OCI-LY3 (cell line): Measurements from ENCODE around the gene DDX39A.

Experiments used
- H2AFZ ChIP-seq: fragments of 200-600, 300-600 bp; shearing (Covaris generic); 2 replicates; pipeline ENCODE4 v1.6.0; 2014; ENCODE audit warnings: antibody characterized with exemption, low read depth, low read length
- H3K27ac ChIP-seq: fragments of 200-600, 300-600 bp; sonication (generic); 2 replicates; pipeline ENCODE4 v1.5.1; 2014; ENCODE audit warnings: mild to moderate bottlenecking, low read length, moderate library complexity, mixed read lengths
- H3K27me3 ChIP-seq: fragments of 200-600, 300-600 bp; sonication (generic); 2 replicates; pipeline ENCODE4 v1.6.1; 2014; ENCODE audit warnings: low read depth, low read length, mixed read lengths
- H3K36me3 ChIP-seq: fragments of 200-600, 300-600 bp; sonication (generic); replicated peaks from 2 replicates; pipeline ENCODE3; 2014; ENCODE audit warnings: low read depth, low read length, mixed read lengths
- H3K4me1 ChIP-seq: fragments of 300-600, 200-600 bp; sonication (generic); 2 replicates; pipeline ENCODE4 v1.6.1; 2014; ENCODE audit warnings: low read length, mixed read lengths
- H3K4me2 ChIP-seq: fragments of 200-600, 300-600 bp; sonication (generic); 2 replicates; pipeline ENCODE4 v1.6.1; 2014; ENCODE audit warnings: low read length, mixed read lengths
- H3K4me3 ChIP-seq: fragments of 300-600, 200-600 bp; sonication (generic); 2 replicates; pipeline ENCODE4 v1.5.1; 2014; ENCODE audit warnings: antibody characterized with exemption, mild to moderate bottlenecking, low read length, moderate library complexity
- H3K79me2 ChIP-seq: fragments of 300-600, 200-600 bp; shearing (Covaris generic); 2 replicates; pipeline ENCODE4 v1.6.1; 2014; ENCODE audit warnings: mild to moderate bottlenecking, low read length, mixed read lengths
- H3K9ac ChIP-seq: fragments of 300-600, 200-600 bp; shearing (Covaris generic); 2 replicates; pipeline ENCODE4 v1.6.0; 2014; ENCODE audit warnings: mild to moderate bottlenecking, low read length, moderate library complexity
- H3K9me3 ChIP-seq: fragments of 200-600, 300-600 bp; shearing (Covaris generic); 2 replicates; pipeline ENCODE4 v1.6.1; 2014; ENCODE audit warnings: low read length, mixed read lengths; ENCODE audit not compliant: insufficient read depth
- H4K20me1 ChIP-seq: fragments of 200-600, 300-600 bp; sonication (generic); 2 replicates; pipeline ENCODE4 v1.6.1; 2016; ENCODE audit warnings: low read length, mixed read lengths; ENCODE audit not compliant: insufficient read depth
- EZH2phosphoT487 ChIP-seq: fragments of 200-600 bp; shearing (Covaris generic); IDR thresholded peaks from 2 replicates; pipeline ENCODE4 v1.6.1; 2018; ENCODE audit warnings: antibody characterized with exemption, mixed run types, low read depth
- TF ChIP-seq, protein P1 (sequence below): fragments of 200-600, 300-600 bp; sonication (generic); IDR thresholded peaks from 2 replicates; pipeline ENCODE4 v1.5.1; 2014; ENCODE audit warnings: antibody characterized with exemption, low read length, low read depth

The DDX39A gene

GRCh38 chr19:14411161-14411937 lies 7.8 kb downstream of the DDX39A start:
- Histone ChIP-seq H3K9ac (no peak overlapping the region), H4K20me1 (peaks cover 89% of the 10 kb centered on the region), H3K4me3 (no peak overlapping the region), H3K9me3 (no peaks in the 10 kb centered on the region), H3K79me2 (peaks cover 61% of the 10 kb centered on the region), H3K27me3 (no peaks in the 10 kb centered on the region), H3K36me3 (peaks cover 84% of the 10 kb centered on the region), H2AFZ (no peak overlapping the region), H3K4me1 (peaks cover 8% of the 10 kb centered on the region), H3K4me2 (no peak overlapping the region), H3K27ac (no peak overlapping the region)
- TF ChIP-seq EZH2phosphoT487, result no peak
- TF ChIP-seq, protein P1, sequence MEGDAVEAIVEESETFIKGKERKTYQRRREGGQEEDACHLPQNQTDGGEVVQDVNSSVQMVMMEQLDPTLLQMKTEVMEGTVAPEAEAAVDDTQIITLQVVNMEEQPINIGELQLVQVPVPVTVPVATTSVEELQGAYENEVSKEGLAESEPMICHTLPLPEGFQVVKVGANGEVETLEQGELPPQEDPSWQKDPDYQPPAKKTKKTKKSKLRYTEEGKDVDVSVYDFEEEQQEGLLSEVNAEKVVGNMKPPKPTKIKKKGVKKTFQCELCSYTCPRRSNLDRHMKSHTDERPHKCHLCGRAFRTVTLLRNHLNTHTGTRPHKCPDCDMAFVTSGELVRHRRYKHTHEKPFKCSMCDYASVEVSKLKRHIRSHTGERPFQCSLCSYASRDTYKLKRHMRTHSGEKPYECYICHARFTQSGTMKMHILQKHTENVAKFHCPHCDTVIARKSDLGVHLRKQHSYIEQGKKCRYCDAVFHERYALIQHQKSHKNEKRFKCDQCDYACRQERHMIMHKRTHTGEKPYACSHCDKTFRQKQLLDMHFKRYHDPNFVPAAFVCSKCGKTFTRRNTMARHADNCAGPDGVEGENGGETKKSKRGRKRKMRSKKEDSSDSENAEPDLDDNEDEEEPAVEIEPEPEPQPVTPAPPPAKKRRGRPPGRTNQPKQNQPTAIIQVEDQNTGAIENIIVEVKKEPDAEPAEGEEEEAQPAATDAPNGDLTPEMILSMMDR, result no peak

GRCh38 chr19:14410091-14411051 lies 8.8 kb downstream of the DDX39A start:
- Histone ChIP-seq H3K4me2 (no peak overlapping the region), H3K9me3 (no peaks in the 10 kb centered on the region), H4K20me1 (peaks cover 83% of the 10 kb centered on the region), H2AFZ (no peak overlapping the region), H3K4me3 (no peak overlapping the region), H3K36me3 (peaks cover 80% of the 10 kb centered on the region), H3K9ac (no peak overlapping the region), H3K27ac (no peak overlapping the region), H3K27me3 (no peaks in the 10 kb centered on the region), H3K4me1 (0 out of 2 replicates have a peak, but pooled peaks cover 2% of the 10 kb centered on the region), H3K79me2 (peaks cover 51% of the 10 kb centered on the region)
- no peak for TF ChIP-seq EZH2phosphoT487
- TF ChIP-seq, protein P1, result no peak

DNA sequence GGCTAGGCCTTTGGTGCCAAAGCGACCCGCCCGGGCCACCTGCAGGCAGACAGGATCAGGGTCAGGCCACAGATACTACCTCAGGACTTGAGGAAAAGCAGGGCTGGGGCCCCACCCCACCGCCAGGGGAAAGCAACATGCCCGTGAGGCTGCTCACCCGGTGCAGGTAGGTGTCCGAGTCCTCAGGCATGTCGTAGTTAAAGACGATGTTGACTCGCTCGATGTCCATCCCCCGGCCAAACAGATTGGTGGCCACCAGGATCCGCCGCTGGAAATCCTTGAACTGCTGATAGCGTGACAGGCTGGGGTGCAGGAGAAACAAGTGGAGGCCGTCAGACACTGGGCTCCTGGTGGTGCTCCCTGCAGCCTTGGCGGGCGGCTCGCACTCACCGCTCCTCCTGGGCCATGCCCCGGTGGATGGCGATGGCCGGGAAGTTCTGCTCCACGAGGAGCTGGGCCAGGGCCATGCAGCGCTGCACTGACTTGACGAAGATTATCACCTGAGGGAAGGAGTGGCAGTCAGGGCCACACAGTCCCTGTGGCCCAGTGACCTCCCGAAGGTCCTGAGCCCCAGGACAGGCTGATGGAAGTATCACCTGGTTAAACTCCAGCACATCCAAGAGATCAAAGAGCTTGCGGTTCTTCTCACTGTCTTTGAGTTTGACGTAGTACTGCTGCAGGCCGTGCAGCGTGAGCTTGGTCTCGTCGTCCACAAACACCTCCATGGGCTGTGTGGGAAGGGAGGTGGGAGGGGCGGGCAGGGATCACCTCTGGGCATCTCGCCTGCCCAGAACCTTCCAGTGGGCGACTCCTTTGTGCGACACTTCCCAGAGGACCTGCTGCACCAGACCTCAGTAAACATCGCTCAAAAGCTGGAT lies 9.8 kb downstream of the DDX39A start:
- Histone ChIP-seq H3K4me3 (no peak overlapping the region), H3K36me3 (peaks cover 80% of the 10 kb centered on the region), H3K27me3 (no peaks in the 10 kb centered on the region), H2AFZ (no peak overlapping the region), H4K20me1 (peaks cover 75% of the 10 kb centered on the region), H3K9me3 (no peaks in the 10 kb centered on the region), H3K79me2 (peaks cover 41% of the 10 kb centered on the region), H3K9ac (no peak overlapping the region), H3K27ac (no peak overlapping the region), H3K4me1 (no peaks in the 10 kb centered on the region), H3K4me2 (no peak overlapping the region)
- TF ChIP-seq, protein P1, result no peak
- TF ChIP-seq EZH2phosphoT487, result no peak
